HG02571 (cell line): Measurements from ENCODE around the gene EFHB.
A peak's percentile ranks its signal among the peaks of the same experiment; 100 is the strongest.
"Not testable (repeated sequence)": the region's sequence is repeated elsewhere in the genome, so short reads cannot be mapped to it uniquely, and the experiment has no call there.

Source experiments
- ATAC-seq: cut with Tn5 transposase; IDR thresholded peaks from one replicate; pipeline ENCODE4 v1.9.1; 2021; ENCODE audit warnings: mild to moderate bottlenecking, moderate library complexity; ENCODE audit not compliant: unreplicated experiment

EFHB gene, protein sequence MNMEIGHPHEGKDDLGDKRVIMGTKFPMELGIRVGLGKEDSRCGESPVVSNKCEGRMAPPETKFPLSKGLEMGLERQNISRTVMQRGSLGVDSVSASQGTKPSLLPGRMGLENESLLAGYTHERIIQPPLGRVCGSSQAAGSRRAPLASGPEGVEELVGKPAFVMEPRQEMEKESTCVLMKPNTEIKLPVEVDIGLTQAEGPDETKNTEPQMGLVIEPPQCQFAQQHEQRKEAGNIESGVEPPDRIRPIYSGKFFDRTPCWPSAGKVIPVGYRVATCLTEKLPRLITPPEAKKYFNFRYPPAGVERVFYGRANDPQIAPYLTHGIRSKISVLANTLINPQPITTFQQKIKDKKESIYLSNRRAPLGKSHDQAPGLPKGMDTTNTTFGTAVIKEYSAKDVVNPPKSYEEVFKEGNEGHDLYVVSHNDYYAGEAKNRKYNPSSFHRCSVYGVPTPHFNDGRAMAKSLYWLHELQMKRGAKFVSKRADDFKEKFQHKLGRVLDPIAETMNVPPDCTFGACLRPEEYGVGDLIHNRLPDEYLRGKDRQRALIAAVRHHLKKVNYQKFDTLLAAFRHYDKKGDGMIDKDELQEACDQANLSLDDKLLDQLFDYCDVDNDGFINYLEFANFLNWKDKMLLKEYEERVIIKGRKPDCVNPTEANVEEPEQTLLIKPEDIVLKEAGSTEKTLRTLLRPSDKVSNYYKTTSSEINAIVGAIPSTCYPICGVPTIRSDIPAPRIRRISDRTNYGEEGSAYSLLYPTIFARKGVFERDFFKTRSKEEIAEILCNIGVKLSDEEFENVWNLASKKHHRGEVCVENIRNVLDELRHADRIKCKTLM

DNA sequence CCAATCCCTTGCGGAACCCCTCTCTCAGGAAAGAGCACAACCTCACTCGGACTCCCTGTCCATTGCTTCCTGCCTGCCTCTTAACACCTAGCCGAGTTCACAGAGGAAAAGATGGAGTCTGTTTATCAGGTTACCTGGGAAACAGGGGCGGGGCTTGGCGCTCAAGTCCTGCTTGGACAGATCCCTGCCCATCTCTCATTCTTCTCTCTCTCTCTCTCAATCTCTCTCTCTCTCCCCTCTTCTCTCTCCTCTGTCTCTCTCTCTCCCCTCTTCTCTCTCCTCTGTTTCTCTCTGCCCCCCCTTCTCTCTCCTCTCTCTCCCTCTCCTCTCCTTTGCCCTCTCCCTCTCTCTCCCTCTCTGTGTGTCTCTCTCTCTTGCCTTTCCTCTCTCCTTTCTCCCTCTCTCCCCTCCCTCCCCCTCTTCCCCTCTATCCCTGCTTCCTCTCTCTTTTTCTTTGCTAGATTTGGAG, at the start of gene EFHB:
Gene EFHB (minus strand): TSS at position 120 of the 469 bp plus-strand sequence. CDS start 199 bp downstream, outside the sequence.
- no peak for ATAC-seq

DNA sequence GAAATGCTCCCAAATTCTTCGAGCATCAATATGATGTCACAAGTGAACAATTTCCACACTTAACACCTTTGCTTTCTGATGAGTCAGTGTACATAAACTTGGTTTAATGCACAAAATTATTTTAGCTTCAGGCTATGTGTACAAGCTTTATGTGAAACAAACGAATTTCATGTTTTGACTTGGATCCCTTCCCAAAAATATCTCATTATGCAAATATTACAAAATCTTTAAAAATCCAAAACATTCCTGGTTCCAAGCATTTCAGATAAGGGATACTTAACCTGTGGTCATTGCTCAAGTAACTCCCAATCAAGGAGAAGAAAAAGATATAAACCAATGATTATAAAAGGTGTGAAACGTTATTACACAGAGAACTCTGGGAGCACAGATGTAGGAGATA, 38.0 kb upstream of the EFHB start:
- ATAC-seq: no peak

DNA sequence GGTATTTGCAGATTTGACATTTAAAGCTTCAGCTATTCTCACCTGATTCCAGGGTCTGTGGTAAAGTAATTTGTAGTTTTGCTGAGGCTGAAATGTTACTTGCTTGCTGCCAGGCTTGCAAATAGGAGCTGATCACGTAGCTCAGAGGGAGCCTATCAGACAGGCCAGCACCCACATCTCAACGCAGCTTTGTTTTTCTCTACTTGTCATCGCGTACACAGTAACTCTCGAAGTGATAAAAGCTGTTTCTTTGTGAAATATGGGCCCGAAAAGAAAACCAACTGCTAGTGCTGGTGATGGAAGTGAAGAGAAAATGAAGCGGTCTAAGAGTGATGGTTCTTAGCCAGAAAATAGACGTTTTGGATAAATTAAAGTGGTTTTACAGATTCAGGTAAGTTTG, 36.3 kb upstream of the EFHB start:
- no peak for ATAC-seq

DNA sequence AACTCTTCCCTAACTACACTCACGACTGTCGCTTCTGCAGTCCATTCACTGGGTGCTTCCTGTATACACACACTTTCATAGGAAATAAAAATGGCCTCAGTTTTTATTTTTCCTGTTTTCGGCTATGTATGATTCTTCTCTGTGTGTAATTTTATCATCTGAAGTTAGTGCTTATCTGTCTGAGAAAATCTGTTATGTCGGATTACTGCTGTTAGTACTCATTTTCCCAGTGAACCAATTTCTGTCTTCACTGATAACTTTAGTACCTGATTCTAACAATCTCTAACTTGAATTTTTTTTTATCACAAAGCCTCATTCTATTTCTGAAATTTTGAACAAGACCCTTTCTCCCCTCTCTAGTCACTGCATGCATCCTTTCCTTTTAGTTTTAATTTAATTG, 33.8 kb upstream of the EFHB start:
- ATAC-seq: no peak

DNA sequence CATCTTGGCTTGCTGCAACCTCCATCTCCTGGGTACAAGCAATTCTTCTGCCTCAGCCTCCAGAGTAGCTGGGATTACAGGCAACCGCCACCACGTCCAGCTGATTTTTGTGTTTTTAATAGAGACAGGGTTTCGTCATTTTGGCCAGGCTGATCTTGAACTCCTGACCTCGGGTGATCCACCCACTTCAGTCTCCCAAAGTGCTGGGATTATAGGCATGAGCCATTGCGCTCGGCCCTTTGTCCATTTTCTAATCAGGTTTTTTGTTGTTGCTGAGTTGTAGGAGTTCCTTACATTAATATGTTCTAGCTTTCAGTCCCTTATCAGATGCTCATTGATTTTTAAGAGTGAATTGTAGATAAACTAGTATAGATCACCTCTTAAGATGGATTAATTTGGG, 33.2 kb upstream of the EFHB start:
- ATAC-seq: no peak

DNA sequence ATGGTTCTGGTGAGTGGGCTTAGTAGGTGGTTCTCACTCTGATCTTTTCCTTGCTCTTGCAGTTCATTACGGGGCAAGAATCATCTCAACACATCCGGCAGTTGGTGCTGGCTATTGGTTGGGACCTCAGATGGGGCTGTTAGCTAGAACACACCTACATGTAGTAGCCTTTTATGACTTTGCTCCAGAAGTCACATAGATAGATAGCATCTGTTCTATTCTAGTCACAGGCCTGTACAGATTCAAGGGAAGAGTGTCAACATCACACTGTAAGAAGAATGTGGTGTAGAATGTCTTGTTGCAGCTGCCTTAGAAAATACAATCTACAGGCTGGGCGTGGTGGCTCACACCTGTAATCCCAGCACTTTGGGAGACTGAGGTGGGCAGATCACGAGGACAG, 27.9 kb upstream of the EFHB start:
- no peak for ATAC-seq

DNA sequence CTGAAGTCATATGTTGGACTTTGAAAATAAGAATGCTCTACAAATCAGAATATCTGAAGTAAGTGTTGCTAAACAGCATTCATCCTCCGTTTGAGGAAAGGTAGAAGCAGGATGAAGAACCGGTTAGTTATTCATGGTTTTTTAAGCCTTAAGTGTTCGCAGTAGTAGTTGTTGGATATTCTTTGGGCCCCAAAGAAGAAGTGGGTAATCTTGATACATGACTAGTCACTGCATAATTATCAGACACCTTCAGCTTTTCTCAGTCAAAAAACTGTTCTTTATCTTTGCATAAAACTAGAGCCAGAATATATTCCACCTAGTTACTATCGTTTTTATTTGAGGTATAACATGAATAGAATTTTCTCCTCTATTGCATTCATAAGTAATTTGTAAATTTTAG, 26.7 kb upstream of the EFHB start:
- no peak for ATAC-seq

DNA sequence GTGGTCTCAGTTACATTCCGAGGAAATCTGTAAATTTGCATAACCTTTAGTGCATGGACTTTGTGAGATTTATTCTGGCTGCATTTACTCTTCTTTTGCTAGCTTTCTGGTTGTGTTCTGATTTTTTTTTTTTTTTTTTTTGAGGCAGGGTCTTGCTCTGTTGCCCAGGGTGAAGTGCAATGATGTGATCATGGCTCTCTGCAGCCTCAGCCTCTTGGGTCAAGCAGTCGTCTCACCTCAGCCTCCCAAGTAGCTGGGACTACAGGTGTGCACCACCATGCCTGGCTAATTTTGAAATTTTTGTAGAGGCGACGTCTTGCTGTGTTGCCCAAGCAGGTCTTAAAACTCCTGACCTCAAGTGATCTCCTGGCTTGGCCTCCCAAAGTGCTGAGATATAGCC, 25.5 kb upstream of the EFHB start:
- no peak for ATAC-seq

DNA sequence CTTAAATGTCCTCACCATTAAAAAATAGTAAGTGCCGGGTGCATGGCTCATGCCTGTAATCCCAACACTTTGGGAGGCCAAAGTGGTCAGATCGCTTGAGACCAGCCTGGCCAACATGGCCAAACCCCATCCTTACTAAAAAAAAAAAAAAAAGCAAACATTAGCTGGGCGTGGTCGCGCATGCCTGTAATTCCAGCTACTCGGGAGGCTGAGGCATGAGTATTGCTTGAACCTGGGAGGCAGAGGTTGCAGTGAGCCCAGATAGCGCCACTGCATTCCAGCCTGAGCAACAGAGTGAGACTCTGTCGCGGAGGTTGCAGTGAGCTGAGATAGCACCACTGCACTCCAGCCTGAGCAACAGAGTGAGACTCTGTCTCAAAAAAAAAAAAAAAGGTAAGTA, 23.3 kb upstream of the EFHB start:
- ATAC-seq: not testable (repeated sequence)

DNA sequence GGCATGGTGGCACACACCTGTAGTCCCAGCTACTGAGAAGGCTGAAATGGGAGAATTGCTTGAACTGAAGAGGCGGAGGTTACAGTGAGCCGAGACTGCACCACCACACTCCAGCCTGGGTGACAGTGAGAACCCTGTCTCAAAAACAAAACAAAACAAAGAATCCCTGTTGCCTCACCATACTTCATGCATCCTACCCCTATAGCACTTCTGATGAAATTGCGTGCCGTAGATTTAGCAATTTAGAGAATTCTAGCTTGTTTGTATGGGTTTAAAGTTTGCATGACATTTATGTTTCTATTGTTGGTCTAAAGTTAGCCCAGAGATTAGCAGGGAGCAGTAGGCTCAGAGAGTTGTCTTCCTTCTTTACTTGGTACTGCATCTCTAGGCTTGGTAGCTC, 20.7 kb upstream of the EFHB start:
- no peak for ATAC-seq

DNA sequence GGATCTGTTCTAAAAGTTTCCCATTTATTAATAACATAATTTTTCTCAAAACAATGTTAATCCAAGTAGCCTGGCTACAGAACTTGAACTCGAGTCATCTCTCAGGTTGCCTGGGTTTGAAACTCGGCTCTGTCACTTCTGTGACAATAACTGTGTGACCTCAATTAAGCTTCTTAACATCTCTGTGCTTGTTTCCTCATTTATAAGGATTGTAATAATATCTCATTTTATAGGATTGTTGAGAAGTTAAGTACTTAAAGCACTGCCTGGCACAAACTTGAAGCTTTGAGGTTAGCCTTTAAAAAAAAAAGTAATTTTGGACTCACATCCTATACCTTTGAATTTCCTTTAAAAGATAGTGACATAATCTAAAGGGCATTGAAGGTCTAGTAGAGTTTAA, 16.3 kb upstream of the EFHB start:
- ATAC-seq: no peak

DNA sequence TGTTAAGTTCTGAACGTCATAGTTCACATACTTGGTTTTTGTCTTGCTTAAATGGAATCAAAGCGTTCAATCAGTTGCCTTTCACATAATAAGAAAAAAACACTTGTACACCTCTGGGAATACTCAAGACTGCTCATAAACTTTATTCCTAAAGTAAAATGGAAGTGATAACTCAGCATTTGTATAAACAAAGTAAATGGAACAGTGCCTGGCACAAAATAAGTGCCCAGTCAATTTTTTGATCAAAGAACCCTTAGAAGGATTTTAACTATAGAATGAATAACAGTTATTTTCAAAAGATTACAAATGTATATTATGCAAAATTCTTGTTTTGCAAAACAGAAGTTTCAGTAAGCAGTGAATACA, 14.2 kb upstream of the EFHB start:
- ATAC-seq: no peak

DNA sequence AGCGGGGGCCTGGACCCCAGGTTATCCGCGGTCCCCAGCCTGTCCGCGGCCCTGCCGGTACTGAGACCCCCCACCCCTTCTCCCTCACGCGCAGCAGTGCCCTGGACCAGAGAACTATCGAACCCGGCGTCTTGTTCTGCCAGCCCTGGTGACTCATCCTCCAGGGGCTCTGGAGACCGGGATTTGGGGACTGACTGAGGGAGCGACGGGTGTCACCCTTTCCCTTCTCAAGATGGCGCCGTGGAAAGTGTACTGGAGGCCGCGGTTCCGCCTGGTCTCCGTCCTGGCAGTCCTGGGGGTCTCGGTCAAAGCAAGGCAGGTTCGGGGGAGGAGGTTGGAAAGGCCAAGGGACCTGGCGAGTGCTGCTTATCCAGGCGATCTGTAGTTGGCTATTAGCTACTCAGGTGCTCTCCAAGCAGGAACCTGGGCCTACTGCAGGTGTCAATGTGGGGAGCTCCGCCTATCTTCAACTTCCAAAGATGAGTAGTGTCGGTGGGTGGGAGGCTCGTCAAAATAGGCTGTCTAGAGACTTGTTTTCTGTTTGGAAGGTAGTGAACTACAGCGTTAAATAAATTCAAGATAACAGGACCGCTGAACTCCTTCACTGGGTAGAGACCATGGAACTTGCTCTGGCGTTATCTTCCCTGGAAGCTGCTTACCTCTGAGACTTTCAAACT, 13.7 kb upstream of the EFHB start:
- ATAC-seq: peak; percentile 21

DNA sequence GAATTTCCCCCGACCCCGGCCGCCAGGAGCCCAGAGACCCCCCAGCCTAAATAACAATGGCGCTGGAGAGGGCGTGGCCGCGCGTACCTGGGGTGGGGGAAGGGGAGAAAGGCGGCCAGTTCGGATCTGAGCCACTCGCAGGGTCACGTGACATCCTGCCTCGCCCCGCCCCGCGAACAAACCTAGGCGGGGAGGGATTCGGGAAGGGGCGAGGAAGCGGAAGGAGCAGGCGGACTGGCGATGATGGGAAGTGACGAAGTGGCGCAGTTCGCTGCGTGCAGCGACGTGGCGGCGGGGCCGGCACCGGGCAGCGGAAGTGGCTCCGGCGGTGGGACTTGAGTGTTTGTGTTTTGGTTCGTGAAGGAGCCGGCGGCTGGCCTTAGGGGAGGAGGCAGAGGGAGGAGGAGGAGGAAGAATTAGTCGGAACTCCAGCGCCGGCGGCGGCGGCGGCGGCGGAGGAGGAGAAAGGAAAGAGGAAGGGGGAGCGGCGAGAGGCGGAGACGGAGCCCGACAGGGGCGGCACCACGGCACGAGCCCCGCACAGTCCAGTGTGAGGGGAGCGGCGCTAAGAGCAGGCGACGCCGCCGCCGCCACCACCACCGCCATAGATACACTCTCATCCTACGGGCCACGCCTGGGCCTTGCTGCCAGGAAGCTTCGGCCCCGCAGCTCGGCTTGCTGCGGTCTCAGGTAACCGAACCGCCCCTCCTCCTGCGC, 13.0 kb upstream of the EFHB start, which contains the start of gene RAB5A:
Gene RAB5A (plus strand): TSS at position 266 of the 717 bp plus-strand sequence. CDS start 3,802 bp downstream, outside the sequence.
- peak; percentile 93 for ATAC-seq

DNA sequence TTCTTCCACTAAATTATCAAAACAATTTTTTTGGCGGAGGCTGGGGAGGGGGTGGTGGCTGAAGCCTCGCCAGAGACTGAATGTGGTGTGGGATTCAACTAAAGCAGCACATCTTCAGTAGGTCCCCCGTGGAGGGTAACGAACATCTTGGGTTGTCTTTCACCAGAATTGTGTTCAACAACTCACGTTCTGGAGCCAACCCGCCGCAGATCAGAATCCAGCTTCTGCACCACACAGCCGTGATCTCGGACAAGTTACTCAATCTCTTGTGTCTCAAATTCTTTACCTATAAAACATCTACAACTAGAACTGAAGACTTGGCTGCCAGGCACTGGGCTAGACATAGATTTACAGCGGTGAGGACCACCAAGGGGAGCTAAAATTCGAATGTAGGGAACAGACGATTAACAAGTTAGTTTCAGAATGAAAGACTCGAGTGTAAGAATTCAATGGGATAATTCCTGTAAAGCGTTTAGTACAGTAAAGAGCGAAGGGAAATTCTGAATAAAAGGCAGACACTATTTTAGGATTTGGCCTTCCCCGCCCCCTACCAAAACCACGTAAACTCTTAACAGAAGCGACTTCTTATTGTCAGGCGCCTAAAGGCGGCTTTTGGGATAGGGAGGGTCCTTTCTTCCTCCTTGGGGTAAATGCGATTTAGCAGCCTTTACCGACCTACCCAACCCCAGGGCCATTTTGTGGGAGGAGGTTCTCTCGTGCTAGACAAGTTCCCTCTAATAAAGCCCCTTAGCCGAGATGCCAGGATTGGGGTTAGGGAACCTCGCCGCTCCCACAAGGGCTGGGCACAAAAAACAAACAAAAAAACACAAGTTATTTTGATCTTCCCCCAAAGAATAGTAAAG, 12.2 kb upstream of the EFHB start:
- peak; percentile 0 for ATAC-seq

DNA sequence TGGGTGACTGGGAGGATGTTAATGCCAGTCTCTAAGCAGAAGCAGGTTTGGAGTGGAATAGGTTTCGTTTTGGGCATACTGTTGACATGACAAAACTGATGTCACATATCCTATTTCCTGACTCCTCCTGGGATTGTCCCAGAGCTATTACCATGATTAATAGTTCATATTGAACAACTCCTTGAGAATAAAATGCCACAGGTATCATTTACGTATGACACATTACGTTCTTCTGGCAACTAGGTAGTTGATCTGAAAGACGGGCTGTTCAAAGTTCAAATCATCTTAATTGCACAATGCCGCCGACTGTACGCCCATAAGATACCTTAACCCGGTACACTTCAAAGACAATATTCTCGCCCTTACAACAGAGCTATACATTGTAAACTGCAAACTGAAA, 11.5 kb upstream of the EFHB start:
- ATAC-seq: no peak

DNA sequence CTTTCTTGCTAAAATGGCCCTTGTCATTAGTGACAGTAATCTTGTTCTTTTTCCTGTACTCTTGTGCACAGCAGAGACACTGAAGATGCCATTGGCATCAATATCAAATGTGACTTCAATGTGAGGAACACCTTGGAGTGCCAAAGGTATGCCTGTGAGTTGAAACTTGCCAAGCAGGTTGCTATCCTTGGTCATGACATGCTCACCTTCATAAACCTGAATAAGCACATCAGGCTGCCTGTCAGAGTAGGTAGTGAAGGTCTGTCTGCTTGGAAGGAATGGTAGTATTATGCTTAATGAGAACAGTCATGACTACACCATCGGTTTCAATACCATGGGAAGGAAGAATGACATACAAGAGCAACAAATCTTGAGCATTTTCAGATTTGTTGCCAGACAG, 6.6 kb upstream of the EFHB start:
- ATAC-seq: no peak

DNA sequence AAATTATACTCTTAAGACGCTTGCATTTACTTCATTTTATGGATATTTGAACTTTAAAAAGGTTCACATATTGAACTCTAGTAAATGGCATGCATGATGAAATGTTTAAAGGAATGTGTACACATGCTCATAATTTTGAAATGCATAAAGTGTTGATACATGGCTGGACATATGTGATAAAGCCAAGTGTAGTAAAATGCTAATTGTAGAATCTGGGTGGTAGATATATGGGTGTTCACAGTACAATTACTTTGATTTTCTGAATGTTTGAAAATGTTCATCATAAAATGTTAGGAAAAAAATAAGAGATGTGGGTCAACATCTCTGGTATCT, 4.2 kb upstream of the EFHB start:
- ATAC-seq: no peak

DNA sequence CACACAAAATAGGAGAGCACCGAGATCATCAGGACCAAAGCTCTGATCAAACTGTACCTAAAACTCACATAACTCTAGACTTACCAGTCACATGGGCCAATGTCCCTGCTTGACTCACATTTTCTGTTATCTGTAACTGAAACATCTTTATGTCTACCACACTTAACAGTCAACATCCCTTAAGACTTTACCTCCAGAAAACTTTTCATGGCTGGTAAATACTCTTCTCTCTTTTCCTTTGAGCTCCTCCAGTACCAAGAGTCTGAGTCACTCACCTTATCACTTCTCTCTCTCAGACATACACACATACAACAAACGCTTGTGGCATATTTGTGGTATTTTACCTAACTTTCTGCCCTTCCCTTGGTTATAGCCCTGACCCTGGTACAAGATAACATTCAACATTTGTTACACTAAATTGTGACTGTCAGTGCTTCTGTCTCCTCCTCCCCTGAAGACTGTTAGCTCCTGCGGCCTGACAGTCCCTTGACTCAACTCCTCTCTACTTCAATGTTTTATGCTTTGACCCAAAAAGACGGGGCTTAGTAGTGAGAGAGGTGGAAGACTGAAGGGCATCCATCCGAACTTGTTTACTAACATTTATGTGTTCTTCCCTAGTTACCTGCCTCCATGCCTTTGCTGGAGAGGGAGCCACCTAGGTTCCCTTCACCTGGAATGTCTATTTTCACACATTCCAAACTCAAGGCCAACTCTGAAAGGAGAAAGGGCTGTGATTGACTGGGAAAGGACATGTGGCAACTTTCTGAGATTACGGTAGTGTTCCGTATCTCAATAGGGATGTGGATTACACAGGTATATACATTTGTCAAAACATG, 3.7 kb upstream of the EFHB start:
- ATAC-seq: no peak
